HCT116 (cell line): ENCODE measurements around the gene TJAP1. TPM values are rescaled to one million over a fixed set of nuclear protein-coding genes. Genes with fewer than 3 reads are reported as not detected.

Experiments used
- ATAC-seq: fragments of 200-7000 bp; cut with Tn5 transposase; 2 replicates; pipeline ENCODE4 v1.9.1; 2020; ENCODE audit warnings: mild to moderate bottlenecking, moderate library complexity
- BruUV-seq: library from RNA; stranded (reverse); fragments of 400-500 nt; replicated peaks from 2 replicates; lab custom pipeline; 2021; lab: Mats Ljungman, UMichigan
- CTCF ChIA-PET: fragments of 300-600 bp; sonication (Branson Sonifier 250); formaldehyde crosslinking; loops from one replicate; lab custom pipeline; 2021; ENCODE audit warnings: antibody characterized with exemption; lab: Charles Lee
- POLR2A ChIA-PET: fragments of 300-600, 350-600 bp; sonication (Branson Sonifier 250); formaldehyde crosslinking; loops from one replicate; lab custom pipeline; 2021; ENCODE audit warnings: antibody characterized with exemption; lab: Charles Lee
- RAD21 ChIA-PET, 2 experiments: fragments of 300-600 bp; sonication (Branson Sonifier 250); formaldehyde crosslinking; loops; one replicate each; lab custom pipeline; 2023; ENCODE audit warnings: low total read pairs in 2 of 2; ENCODE audit not compliant: uncharacterized antibody in 2 of 2, unreplicated experiment in 2 of 2, low non-redundant PET in 1 of 2; lab: Charles Lee
- DNase-seq: peaks from one replicate; pipeline ENCODE4 v3.0.0-alpha.2; 2010; ENCODE audit warnings: low read depth, low spot score
- H2AFZ ChIP-seq: fragments of 200-600 bp; shearing (Covaris generic), sonication (generic); 2 replicates; pipeline ENCODE4 v1.6.1; 2017; ENCODE audit warnings: low read depth, mixed run types, mixed read lengths, antibody characterized with exemption, low read length; ENCODE audit not compliant: poor library complexity, severe bottlenecking
- H3K27ac ChIP-seq: 2 replicates; pipeline ENCODE4 v1.5.1; 2012; ENCODE audit warnings: low read depth, low read length
- H3K27me3 ChIP-seq: fragments of 200-600 bp; sonication (generic); 2 replicates; pipeline ENCODE4 v1.6.1; 2016; ENCODE audit warnings: mixed run types, low read length, mixed read lengths; ENCODE audit not compliant: insufficient read depth
- H3K36me3 ChIP-seq, 2 experiments: fragments of 200-500 bp in 1 of 2; fragments of 200-600 bp in 1 of 2; sonication (Bioruptor generic) in 1 of 2; sonication (generic) in 1 of 2; 2 replicates each; pipeline versions ENCODE4 v1.5.1 to v1.6.1; 2014 to 2016; ENCODE audit warnings: low read length in 2 of 2, inconsistent platforms in 1 of 2, mixed read lengths in 1 of 2, mixed run types in 1 of 2; ENCODE audit not compliant: insufficient read depth in 2 of 2, control insufficient read depth in 1 of 2
- H3K4me1 ChIP-seq, 2 experiments: fragments of 200-600 bp in 1 of 2; sonication (generic) in 1 of 2; 2 replicates each; pipeline versions ENCODE4 v1.5.1 to v1.6.1; 2012 to 2017; ENCODE audit warnings: low read length in 2 of 2, inconsistent platforms in 1 of 2, mild to moderate bottlenecking in 1 of 2, mixed read lengths in 1 of 2, mixed run types in 1 of 2, moderate library complexity in 1 of 2; ENCODE audit not compliant: insufficient read depth in 2 of 2, control insufficient read depth in 1 of 2
- H3K4me2 ChIP-seq: fragments of 200-600 bp; sonication (generic); 2 replicates; pipeline ENCODE4 v1.6.1; 2017; ENCODE audit warnings: mixed run types, low read length, mixed read lengths
- H3K4me3 ChIP-seq, 2 experiments: fragments of 200-600 bp in 1 of 2; sonication (generic) in 1 of 2; replicated peaks in 1 of 2; 2 replicates each; pipeline ENCODE4 v1.5.1; 2011 to 2016; ENCODE audit warnings: low read length in 2 of 2, control low read depth in 1 of 2, low read depth in 1 of 2, mild to moderate bottlenecking in 1 of 2, mixed read lengths in 1 of 2, mixed run types in 1 of 2
- H3K79me2 ChIP-seq: fragments of 200-600 bp; sonication (generic); 2 replicates; pipeline ENCODE4 v1.6.1; 2017; ENCODE audit warnings: mild to moderate bottlenecking, mixed run types, low read length, moderate library complexity, mixed read lengths; ENCODE audit not compliant: insufficient read depth
- H3K9ac ChIP-seq: fragments of 200-600 bp; sonication (generic); 2 replicates; pipeline ENCODE4 v1.6.1; 2016; ENCODE audit warnings: low read length, mixed read lengths
- H3K9me2 ChIP-seq: fragments of 200-600 bp; sonication (generic), shearing (Covaris generic); 2 replicates; pipeline ENCODE4 v1.6.1; 2017; ENCODE audit warnings: mixed run types, mild to moderate bottlenecking, moderate library complexity; ENCODE audit not compliant: insufficient read depth
- H3K9me3 ChIP-seq, 2 experiments: fragments of 200-500 bp in 1 of 2; fragments of 200-600 bp in 1 of 2; sonication (Bioruptor generic) in 1 of 2; sonication (generic) in 1 of 2; 2 replicates each; pipeline ENCODE4 v1.6.1; 2014 to 2017; ENCODE audit warnings: low read length in 2 of 2, mixed read lengths in 2 of 2, inconsistent platforms in 1 of 2, low read depth in 1 of 2, mild to moderate bottlenecking in 1 of 2, mixed run types in 1 of 2, moderate library complexity in 1 of 2; ENCODE audit not compliant: control insufficient read depth in 1 of 2, insufficient read depth in 1 of 2
- H4K20me1 ChIP-seq: fragments of 200-600 bp; sonication (generic), shearing (Covaris generic); 2 replicates; pipeline ENCODE4 v1.6.1; 2017; ENCODE audit warnings: mixed run types, mild to moderate bottlenecking, moderate library complexity; ENCODE audit not compliant: insufficient read depth
- ATF3 ChIP-seq: IDR thresholded peaks from 2 replicates; pipeline ENCODE4 v1.6.1; 2012
- CBX3 ChIP-seq: IDR thresholded peaks from 2 replicates; pipeline ENCODE4 v1.6.1; 2012; ENCODE audit warnings: low read depth
- ELF1 ChIP-seq: IDR thresholded peaks from 2 replicates; pipeline ENCODE4 v1.6.1; 2012; ENCODE audit warnings: low read depth, borderline replicate concordance
- EZH2 ChIP-seq: fragments of 200-600 bp; sonication (generic); IDR thresholded peaks from 2 replicates; pipeline ENCODE4 v1.6.1; 2017; ENCODE audit warnings: antibody characterized with exemption, mixed run types
- JUND ChIP-seq: IDR thresholded peaks from 2 replicates; pipeline ENCODE4 v1.6.1; 2012
- POLR2A ChIP-seq: IDR thresholded peaks from 2 replicates; pipeline ENCODE4 v1.7.0; 2011; ENCODE audit warnings: borderline replicate concordance; ENCODE audit not compliant: insufficient read depth, insufficient read length; ENCODE audit errors: extremely low read depth
- POLR2AphosphoS5 ChIP-seq: IDR thresholded peaks from 2 replicates; pipeline ENCODE4 v1.6.1; 2011; ENCODE audit warnings: mild to moderate bottlenecking, low read depth, low read length, moderate library complexity
- RAD21 ChIP-seq: IDR thresholded peaks from 2 replicates; pipeline ENCODE4 v1.6.1; 2012; ENCODE audit warnings: low read depth, mild to moderate bottlenecking
- SIN3A ChIP-seq: IDR thresholded peaks from 2 replicates; pipeline ENCODE4 v1.6.1; 2012; ENCODE audit warnings: low read depth
- SP1 ChIP-seq: IDR thresholded peaks from 2 replicates; pipeline ENCODE4 v1.6.1; 2012; ENCODE audit warnings: low read depth
- TCF7L2 ChIP-seq: IDR thresholded peaks from 2 replicates; pipeline ENCODE4 v1.7.0; 2011; ENCODE audit warnings: borderline replicate concordance, inconsistent platforms; ENCODE audit not compliant: insufficient read depth, insufficient read length; ENCODE audit errors: extremely low read depth
- YY1 ChIP-seq: IDR thresholded peaks from 2 replicates; pipeline ENCODE4 v1.6.1; 2011; ENCODE audit warnings: low read length, low read depth, moderate library complexity, mild to moderate bottlenecking; ENCODE audit not compliant: insufficient replicate concordance; ENCODE audit errors: extremely low read depth
- ZBTB33 ChIP-seq: IDR thresholded peaks from 2 replicates; pipeline ENCODE4 v1.6.1; 2011; ENCODE audit warnings: mild to moderate bottlenecking, low read length, moderate library complexity; ENCODE audit not compliant: insufficient replicate concordance; ENCODE audit errors: extremely low read depth
- intact Hi-C: fragments of 100-400 bp; cut with micrococcal nuclease; formaldehyde crosslinking; loops from 2 replicates; pipeline ENCODE4 v1.10.0; 2022
- total RNA-seq: library from RNA; stranded (reverse); gene quantifications from one replicate; pipeline ENCODE4 v1.2.1, GENCODE V29; 2021; ENCODE audit not compliant: unreplicated experiment
- TF ChIP-seq, protein P1 (sequence below): IDR thresholded peaks from 2 replicates; pipeline ENCODE4 v1.6.1; 2012; ENCODE audit warnings: low read depth
- TF ChIP-seq, protein P2 (sequence below), 3 experiments: fragments of 200-600 bp in 1 of 3; sonication (generic) in 1 of 3; IDR thresholded peaks in 2 of 3; conservative IDR thresholded peaks in 1 of 3; 2 replicates each; pipeline ENCODE4 v1.5.1; 2012 to 2017; ENCODE audit warnings: low read depth in 2 of 3, low read length in 2 of 3, antibody characterized with exemption in 1 of 3, borderline replicate concordance in 1 of 3, control low read depth in 1 of 3, mild to moderate bottlenecking in 1 of 3, mixed read lengths in 1 of 3, mixed run types in 1 of 3, moderate library complexity in 1 of 3; ENCODE audit not compliant: insufficient read depth in 1 of 3

The TJAP1 gene
- total RNA-seq, 1 experiment from 2014 or later, result 45.2 TPM

- TF ChIP-seq POLR2A (no peak), SIN3A (no peak), YY1 (no peak), EZH2 (no peak), SP1 (no peak)
Observed at GRCh38 chr6:43504756-43505593, 27.6 kb downstream of the TJAP1 start (continued).

DNA sequence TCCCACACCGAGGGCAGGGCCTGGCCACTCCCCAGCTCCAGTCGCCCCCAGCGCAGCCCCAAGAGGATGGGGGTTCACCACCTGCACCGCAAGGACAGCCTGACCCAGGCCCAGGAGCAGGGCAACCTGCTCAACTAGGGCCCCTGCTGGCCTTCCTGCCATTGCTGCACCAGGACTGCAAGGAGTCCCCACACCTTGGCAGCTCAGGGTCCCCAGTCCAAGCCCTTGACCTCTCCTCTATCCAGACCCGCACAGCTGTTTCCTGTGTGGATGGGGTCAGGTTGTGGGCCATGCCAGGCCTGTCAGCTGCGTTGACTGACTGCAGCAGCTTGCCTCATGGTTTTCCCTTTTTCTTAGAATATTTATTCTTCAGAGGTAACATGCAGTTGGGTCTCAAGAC lies 28.3 kb downstream of the TJAP1 start:
- TF ChIP-seq POLR2AphosphoS5, result no peak; the same call in 1 of the 2 replicates
- no peak for TF ChIP-seq TCF7L2
- no peak for TF ChIP-seq JUND
- TF ChIP-seq CBX3, result no peak
- TF ChIP-seq RAD21, result no peak
- TF ChIP-seq, protein P1, sequence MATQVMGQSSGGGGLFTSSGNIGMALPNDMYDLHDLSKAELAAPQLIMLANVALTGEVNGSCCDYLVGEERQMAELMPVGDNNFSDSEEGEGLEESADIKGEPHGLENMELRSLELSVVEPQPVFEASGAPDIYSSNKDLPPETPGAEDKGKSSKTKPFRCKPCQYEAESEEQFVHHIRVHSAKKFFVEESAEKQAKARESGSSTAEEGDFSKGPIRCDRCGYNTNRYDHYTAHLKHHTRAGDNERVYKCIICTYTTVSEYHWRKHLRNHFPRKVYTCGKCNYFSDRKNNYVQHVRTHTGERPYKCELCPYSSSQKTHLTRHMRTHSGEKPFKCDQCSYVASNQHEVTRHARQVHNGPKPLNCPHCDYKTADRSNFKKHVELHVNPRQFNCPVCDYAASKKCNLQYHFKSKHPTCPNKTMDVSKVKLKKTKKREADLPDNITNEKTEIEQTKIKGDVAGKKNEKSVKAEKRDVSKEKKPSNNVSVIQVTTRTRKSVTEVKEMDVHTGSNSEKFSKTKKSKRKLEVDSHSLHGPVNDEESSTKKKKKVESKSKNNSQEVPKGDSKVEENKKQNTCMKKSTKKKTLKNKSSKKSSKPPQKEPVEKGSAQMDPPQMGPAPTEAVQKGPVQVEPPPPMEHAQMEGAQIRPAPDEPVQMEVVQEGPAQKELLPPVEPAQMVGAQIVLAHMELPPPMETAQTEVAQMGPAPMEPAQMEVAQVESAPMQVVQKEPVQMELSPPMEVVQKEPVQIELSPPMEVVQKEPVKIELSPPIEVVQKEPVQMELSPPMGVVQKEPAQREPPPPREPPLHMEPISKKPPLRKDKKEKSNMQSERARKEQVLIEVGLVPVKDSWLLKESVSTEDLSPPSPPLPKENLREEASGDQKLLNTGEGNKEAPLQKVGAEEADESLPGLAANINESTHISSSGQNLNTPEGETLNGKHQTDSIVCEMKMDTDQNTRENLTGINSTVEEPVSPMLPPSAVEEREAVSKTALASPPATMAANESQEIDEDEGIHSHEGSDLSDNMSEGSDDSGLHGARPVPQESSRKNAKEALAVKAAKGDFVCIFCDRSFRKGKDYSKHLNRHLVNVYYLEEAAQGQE, result no peak
- no peak for TF ChIP-seq ZBTB33
- TF ChIP-seq, protein P2, sequence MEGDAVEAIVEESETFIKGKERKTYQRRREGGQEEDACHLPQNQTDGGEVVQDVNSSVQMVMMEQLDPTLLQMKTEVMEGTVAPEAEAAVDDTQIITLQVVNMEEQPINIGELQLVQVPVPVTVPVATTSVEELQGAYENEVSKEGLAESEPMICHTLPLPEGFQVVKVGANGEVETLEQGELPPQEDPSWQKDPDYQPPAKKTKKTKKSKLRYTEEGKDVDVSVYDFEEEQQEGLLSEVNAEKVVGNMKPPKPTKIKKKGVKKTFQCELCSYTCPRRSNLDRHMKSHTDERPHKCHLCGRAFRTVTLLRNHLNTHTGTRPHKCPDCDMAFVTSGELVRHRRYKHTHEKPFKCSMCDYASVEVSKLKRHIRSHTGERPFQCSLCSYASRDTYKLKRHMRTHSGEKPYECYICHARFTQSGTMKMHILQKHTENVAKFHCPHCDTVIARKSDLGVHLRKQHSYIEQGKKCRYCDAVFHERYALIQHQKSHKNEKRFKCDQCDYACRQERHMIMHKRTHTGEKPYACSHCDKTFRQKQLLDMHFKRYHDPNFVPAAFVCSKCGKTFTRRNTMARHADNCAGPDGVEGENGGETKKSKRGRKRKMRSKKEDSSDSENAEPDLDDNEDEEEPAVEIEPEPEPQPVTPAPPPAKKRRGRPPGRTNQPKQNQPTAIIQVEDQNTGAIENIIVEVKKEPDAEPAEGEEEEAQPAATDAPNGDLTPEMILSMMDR (IDR thresholded peaks at IDR 0.05 in 2 of 3, conservative IDR thresholded peaks at IDR 0.05 in 1 of 3; ENCODE audit: borderline replicate concordance in 1 of 3, insufficient read depth in 1 of 3, low read depth in 2 of 3, low read length in 2 of 3), result no peak
- TF ChIP-seq ELF1, result no peak
- TF ChIP-seq ATF3, result no peak
- TF ChIP-seq, all 23 proteins: peak for 0
- ChIA-PET RAD21 (no interaction called here), POLR2A (no interaction called here), CTCF (interaction anchor here (1.9 to 3.8 kb wide), 4 partner anchors 10 to 50 kb away, joined by 7 to 31 read pairs (median 16); partner anchors contain the start of gene DLK2)
- Histone ChIP-seq H3K27ac (no peak overlapping the region), H3K79me2 (no peaks in the 10 kb centered on the region), H2AFZ (no peak overlapping the region), H3K9me3 (no peaks in the 10 kb centered on the region), H4K20me1 (no peaks in the 10 kb centered on the region), H3K27me3 (no peaks in the 10 kb centered on the region), H3K4me1 (peaks cover 10 to 21% of the 10 kb centered on the region in 2 experiments; a peak in 3 of 4 replicates), H3K36me3 (peaks cover 7 to 18% of the 10 kb centered on the region in 2 experiments; a peak in 2 of 4 replicates), H3K4me3 (no peak overlapping the region), H3K9me2 (no peaks in the 10 kb centered on the region), H3K4me2 (no peak overlapping the region), H3K9ac (no peak overlapping the region)
- intact Hi-C loops, result loop anchor here (1.0 to 10.0 kb wide), 4 partner anchors 51 to 277 kb away; partner anchors contain the start of genes DLK2, DNPH1 and ZNF318
- DNase-seq (no peak), ATAC-seq (no peak)
- BruUV-seq, result no TSS peak
